Epithelial cell of esophagus (primary cell): ENCODE results near the gene CDKN3.

Experiments used
- DNase-seq: peaks from one replicate; pipeline ENCODE4 v3.0.0; 2010; ENCODE audit warnings: low read depth
- H3K4me3 ChIP-seq: 2 replicates; pipeline ENCODE4 v1.5.1; 2011; ENCODE audit warnings: mild to moderate bottlenecking, low read length, control low read depth
- CTCF ChIP-seq: IDR thresholded peaks from 2 replicates; pipeline ENCODE4 v1.5.1; 2011; ENCODE audit warnings: low read depth, mild to moderate bottlenecking, low read length, control low read depth, inconsistent platforms; ENCODE audit not compliant: insufficient read depth; ENCODE audit errors: missing control alignments

CDKN3 gene

DNA sequence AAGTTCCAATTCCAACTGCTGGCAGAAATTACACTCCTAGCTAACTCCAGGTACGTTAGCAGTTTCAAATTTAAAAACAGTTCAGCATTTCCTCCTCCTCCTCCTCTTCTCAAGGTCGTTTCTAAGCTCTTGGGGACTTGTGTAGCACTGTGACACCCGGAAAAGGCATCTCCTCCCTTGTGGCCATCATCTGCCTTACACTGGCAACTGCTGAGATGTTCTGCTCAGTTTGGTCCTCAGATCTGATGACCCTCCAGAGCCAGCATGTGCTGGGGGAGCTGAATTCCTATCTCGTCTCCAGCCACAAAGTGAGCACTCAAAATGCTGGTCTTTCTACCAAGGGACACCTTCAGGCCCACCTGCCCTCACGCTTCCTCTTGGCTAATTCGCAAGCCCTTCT, 43.5 kb upstream of the CDKN3 start:
- no peak for DNase-seq
- TF ChIP-seq CTCF: no peak
- H3K4me3 ChIP-seq: no peak overlapping the region

GRCh38 chr14:54353694-54354093, 43.1 kb upstream of the CDKN3 start:
- TF ChIP-seq CTCF: no peak
- H3K4me3 ChIP-seq: no peak overlapping the region

DNA sequence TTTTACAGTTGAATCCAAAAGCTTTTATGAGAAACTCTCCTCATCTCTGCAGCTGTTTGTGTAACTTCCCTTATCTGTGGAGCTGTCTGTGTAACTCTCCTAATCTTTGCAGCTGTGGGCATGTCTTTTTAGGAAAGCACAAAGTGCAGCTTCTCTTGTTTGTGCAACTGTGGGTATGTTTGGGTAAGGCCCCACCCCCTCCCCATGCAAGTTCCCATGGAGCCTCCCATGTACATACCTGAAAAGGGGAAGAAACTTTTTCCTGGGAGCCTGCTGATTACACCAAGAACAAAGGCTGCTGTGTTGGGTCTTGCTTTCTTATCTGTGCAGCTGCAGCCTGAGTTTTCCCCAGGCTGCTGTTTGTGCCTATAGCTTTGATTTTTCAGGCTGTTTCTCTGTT, 42.7 kb upstream of the CDKN3 start:
- DNase-seq: no peak
- TF ChIP-seq CTCF: no peak
- no peak overlapping the region for H3K4me3 ChIP-seq

More at GRCh38 chr14:54353694-54354093, 43.1 kb upstream of the CDKN3 start:
- no peak for DNase-seq

GRCh38 chr14:54354968-54355641, 41.7 kb upstream of the CDKN3 start:
- TF ChIP-seq CTCF: no peak

GRCh38 chr14:54355698-54356097, 41.1 kb upstream of the CDKN3 start:
- DNase-seq: no peak
- no peak for TF ChIP-seq CTCF
- no peak overlapping the region for H3K4me3 ChIP-seq

More at GRCh38 chr14:54354968-54355641, 41.7 kb upstream of the CDKN3 start:
- DNase-seq: no peak
- no peak overlapping the region for H3K4me3 ChIP-seq

GRCh38 chr14:54356172-54356571, 40.6 kb upstream of the CDKN3 start:
- no peak for TF ChIP-seq CTCF
- H3K4me3 ChIP-seq: no peak overlapping the region
- DNase-seq: no peak

- no peak for DNase-seq
- TF ChIP-seq CTCF: no peak
- no peak overlapping the region for H3K4me3 ChIP-seq
Measured at GRCh38 chr14:54360667-54361066, 36.1 kb upstream of the CDKN3 start.
